Measurements from ENCODE around the gene PRUNE1. TPM values are rescaled to one million over a fixed set of nuclear protein-coding genes. Genes with fewer than 3 reads are reported as not detected.

The PRUNE1 gene
- total and polyA plus RNA-seq, 2 experiments from 2014 or later: 21.6 to 26.5 TPM

- Histone ChIP-seq H3K36me3 (replicated peaks; ENCODE audit: insufficient read depth, low read depth) (no peaks in the 10 kb centered on the region), H2AFZ (no peak overlapping the region), H3K4me1 (ENCODE audit: insufficient read depth) (no peaks in the 10 kb centered on the region), H3K27me3 (no peaks in the 10 kb centered on the region), H3K4me3 (no peak overlapping the region), H3K9me2 (replicated peaks; ENCODE audit: insufficient read depth) (no peaks in the 10 kb centered on the region), H3K4me2 (no peak overlapping the region), H3K27ac (no peak overlapping the region), H4K20me1 (ENCODE audit: insufficient read depth, poor library complexity, severe bottlenecking) (no peaks in the 10 kb centered on the region), H3K9me3 (ENCODE audit: low read depth) (no peaks in the 10 kb centered on the region), H3K79me2 (no peaks in the 10 kb centered on the region)
- no peak for TF ChIP-seq CTCF (IDR thresholded peaks at IDR 0.05; ENCODE audit: poor library complexity)
- no peak for TF ChIP-seq EZH2phosphoT487 (IDR thresholded peaks at IDR 0.05; ENCODE audit: low read depth, severe bottlenecking, unreplicated experiment)
- TF ChIP-seq EZH2 (IDR thresholded peaks at IDR 0.05; ENCODE audit: borderline replicate concordance): no peak
- 98% methylated on average over 3 of the region's 3 CpGs for WGBS (ENCODE audit: low lambda C conversion rate, missing lambda C conversion rate)
- no peak for DNase-seq (ENCODE audit: low spot score)
These were observed 26.9 kb downstream of the PRUNE1 start for GRCh38 chr1:151035167-151035566.

GRCh38 chr1:151036356-151036755 is 28.1 kb downstream of the PRUNE1 start, which contains the start of gene BNIPL:
Gene BNIPL, plus strand, starts transcription at chr1:151036586. Its CDS starts 140 bp downstream, at chr1:151036726.
- H3K4me2 ChIP-seq: no peak within 1 kb of the TSS
- H3K27me3 ChIP-seq: no peaks in the 10 kb centered on the region
- no peak within 1 kb of the TSS for H2AFZ ChIP-seq
- H3K9me2 ChIP-seq (replicated peaks; ENCODE audit: insufficient read depth): no peaks in the 10 kb centered on the region
- no peaks in the 10 kb centered on the region for H3K9me3 ChIP-seq (ENCODE audit: low read depth)
- no peaks in the 10 kb centered on the region for H3K36me3 ChIP-seq (replicated peaks; ENCODE audit: insufficient read depth, low read depth)
- no peaks in the 10 kb centered on the region for H3K4me1 ChIP-seq (ENCODE audit: insufficient read depth)
- H4K20me1 ChIP-seq (ENCODE audit: insufficient read depth, poor library complexity, severe bottlenecking): no peaks in the 10 kb centered on the region
- no peak for DNase-seq (ENCODE audit: low spot score)
- TF ChIP-seq EZH2 (IDR thresholded peaks at IDR 0.05; ENCODE audit: borderline replicate concordance) (no peak), CTCF (IDR thresholded peaks at IDR 0.05; ENCODE audit: poor library complexity) (no peak), EZH2phosphoT487 (IDR thresholded peaks at IDR 0.05; ENCODE audit: low read depth, severe bottlenecking, unreplicated experiment) (no peak)
- no peak within 1 kb of the TSS for H3K27ac ChIP-seq
- WGBS (ENCODE audit: low lambda C conversion rate, missing lambda C conversion rate): 47% methylated on average over 2 of the region's 2 CpGs
- H3K79me2 ChIP-seq: no peaks in the 10 kb centered on the region
- no peak within 1 kb of the TSS for H3K4me3 ChIP-seq

GRCh38 chr1:151037032-151037431 is 28.8 kb downstream of the PRUNE1 start:
- no peak overlapping the region for H3K4me2 ChIP-seq
- H3K4me1 ChIP-seq (ENCODE audit: insufficient read depth): no peaks in the 10 kb centered on the region
- H3K27ac ChIP-seq: no peak overlapping the region
- WGBS (ENCODE audit: low lambda C conversion rate, missing lambda C conversion rate): 84% methylated on average over 6 of the region's 6 CpGs
- H3K9me2 ChIP-seq (replicated peaks; ENCODE audit: insufficient read depth): no peaks in the 10 kb centered on the region
- no peaks in the 10 kb centered on the region for H3K27me3 ChIP-seq
- no peaks in the 10 kb centered on the region for H3K36me3 ChIP-seq (replicated peaks; ENCODE audit: insufficient read depth, low read depth)
- no peak overlapping the region for H2AFZ ChIP-seq
- H3K79me2 ChIP-seq: no peaks in the 10 kb centered on the region
- no peak for TF ChIP-seq CTCF (IDR thresholded peaks at IDR 0.05; ENCODE audit: poor library complexity)
- no peak for TF ChIP-seq EZH2phosphoT487 (IDR thresholded peaks at IDR 0.05; ENCODE audit: low read depth, severe bottlenecking, unreplicated experiment)
- no peak for TF ChIP-seq EZH2 (IDR thresholded peaks at IDR 0.05; ENCODE audit: borderline replicate concordance)
- no peak overlapping the region for H3K4me3 ChIP-seq
- DNase-seq (ENCODE audit: low spot score): no peak
- no peaks in the 10 kb centered on the region for H4K20me1 ChIP-seq (ENCODE audit: insufficient read depth, poor library complexity, severe bottlenecking)
- H3K9me3 ChIP-seq (ENCODE audit: low read depth): no peaks in the 10 kb centered on the region

GRCh38 chr1:151039521-151039920 is 31.3 kb downstream of the PRUNE1 start:
- DNase-seq (ENCODE audit: low spot score): no peak
- H3K4me1 ChIP-seq (ENCODE audit: insufficient read depth): no peaks in the 10 kb centered on the region
- TF ChIP-seq EZH2 (IDR thresholded peaks at IDR 0.05; ENCODE audit: borderline replicate concordance): no peak
- no peak for TF ChIP-seq EZH2phosphoT487 (IDR thresholded peaks at IDR 0.05; ENCODE audit: low read depth, severe bottlenecking, unreplicated experiment)
- TF ChIP-seq CTCF (IDR thresholded peaks at IDR 0.05; ENCODE audit: poor library complexity): no peak
- no peaks in the 10 kb centered on the region for H3K27me3 ChIP-seq
- 85% methylated on average over 3 of the region's 3 CpGs for WGBS (ENCODE audit: low lambda C conversion rate, missing lambda C conversion rate)
- no peak overlapping the region for H3K4me2 ChIP-seq
- H2AFZ ChIP-seq: no peak overlapping the region
- no peaks in the 10 kb centered on the region for H3K9me3 ChIP-seq (ENCODE audit: low read depth)
- H3K79me2 ChIP-seq: no peaks in the 10 kb centered on the region
- no peak overlapping the region for H3K27ac ChIP-seq
- H4K20me1 ChIP-seq (ENCODE audit: insufficient read depth, poor library complexity, severe bottlenecking): no peaks in the 10 kb centered on the region
- no peak overlapping the region for H3K4me3 ChIP-seq
- no peaks in the 10 kb centered on the region for H3K9me2 ChIP-seq (replicated peaks; ENCODE audit: insufficient read depth)
- H3K36me3 ChIP-seq (replicated peaks; ENCODE audit: insufficient read depth, low read depth): no peaks in the 10 kb centered on the region
